Hepatocyte (in vitro differentiated cells): Measurements from ENCODE around the gene FAM237B.

Source experiments
- EZH2 ChIP-seq: fragments of 200-600 bp; sonication (generic); IDR thresholded peaks from 2 replicates; pipeline ENCODE4 v1.6.1; 2016; ENCODE audit warnings: antibody characterized with exemption, mild to moderate bottlenecking, borderline replicate concordance
- TF ChIP-seq, protein P1 (sequence below): fragments of 200-600 bp; sonication (generic); IDR thresholded peaks from 2 replicates; pipeline ENCODE4 v1.5.1; 2016; ENCODE audit warnings: antibody characterized with exemption, mild to moderate bottlenecking; ENCODE audit not compliant: poor library complexity

DNA sequence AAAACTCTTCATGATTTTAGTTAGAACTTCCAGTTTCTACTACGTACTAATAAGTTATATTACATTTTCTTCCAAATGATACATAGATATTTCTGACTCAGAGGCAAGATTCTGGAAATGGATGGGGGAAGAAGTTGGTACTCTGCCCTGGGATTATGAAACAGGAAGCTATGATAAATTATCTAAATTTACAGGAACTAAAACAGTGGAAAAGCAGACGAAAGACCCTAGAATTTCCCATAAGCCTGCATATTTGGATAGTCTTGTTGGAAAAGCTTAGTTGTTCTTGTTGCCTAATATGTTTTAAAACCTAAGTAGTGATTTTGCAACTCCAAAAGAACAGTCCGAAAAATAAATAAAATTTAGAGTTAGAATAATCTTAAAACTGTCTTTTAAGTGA is 54.3 kb downstream of the FAM237B start:
- TF ChIP-seq, protein P1, sequence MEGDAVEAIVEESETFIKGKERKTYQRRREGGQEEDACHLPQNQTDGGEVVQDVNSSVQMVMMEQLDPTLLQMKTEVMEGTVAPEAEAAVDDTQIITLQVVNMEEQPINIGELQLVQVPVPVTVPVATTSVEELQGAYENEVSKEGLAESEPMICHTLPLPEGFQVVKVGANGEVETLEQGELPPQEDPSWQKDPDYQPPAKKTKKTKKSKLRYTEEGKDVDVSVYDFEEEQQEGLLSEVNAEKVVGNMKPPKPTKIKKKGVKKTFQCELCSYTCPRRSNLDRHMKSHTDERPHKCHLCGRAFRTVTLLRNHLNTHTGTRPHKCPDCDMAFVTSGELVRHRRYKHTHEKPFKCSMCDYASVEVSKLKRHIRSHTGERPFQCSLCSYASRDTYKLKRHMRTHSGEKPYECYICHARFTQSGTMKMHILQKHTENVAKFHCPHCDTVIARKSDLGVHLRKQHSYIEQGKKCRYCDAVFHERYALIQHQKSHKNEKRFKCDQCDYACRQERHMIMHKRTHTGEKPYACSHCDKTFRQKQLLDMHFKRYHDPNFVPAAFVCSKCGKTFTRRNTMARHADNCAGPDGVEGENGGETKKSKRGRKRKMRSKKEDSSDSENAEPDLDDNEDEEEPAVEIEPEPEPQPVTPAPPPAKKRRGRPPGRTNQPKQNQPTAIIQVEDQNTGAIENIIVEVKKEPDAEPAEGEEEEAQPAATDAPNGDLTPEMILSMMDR, result no peak
- no peak for TF ChIP-seq EZH2
